ENCODE results near the gene CTIF.
"Not testable (repeated sequence)": the region's sequence is repeated elsewhere in the genome, so short reads cannot be mapped to it uniquely, and the experiment has no call there.

Gene CTIF

GRCh38 chr18:48649231-48649630 lies 110.4 kb downstream of the CTIF start:
- DNase-seq: no peak

GRCh38 chr18:48654591-48654990 lies 115.8 kb downstream of the CTIF start:
- not testable (repeated sequence) for DNase-seq

DNA sequence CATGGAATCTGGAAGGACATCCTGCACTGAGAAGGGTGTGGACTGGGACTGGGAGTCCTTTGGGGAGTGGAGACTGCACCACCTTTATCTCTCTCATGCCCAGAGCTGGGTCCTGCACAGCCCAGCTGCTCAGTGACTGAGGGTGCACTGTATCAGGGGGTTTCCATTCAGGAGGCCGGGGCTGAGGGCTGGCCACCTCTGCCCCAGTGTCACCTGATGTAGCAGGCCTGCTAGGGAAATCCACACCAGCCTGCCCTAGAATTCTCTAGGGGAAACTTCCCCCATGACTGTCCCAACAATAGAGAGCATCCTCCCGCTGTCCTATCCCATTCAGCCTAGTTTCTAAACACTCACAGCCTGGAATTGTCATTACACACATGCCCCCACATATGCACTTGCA lies 116.7 kb downstream of the CTIF start:
- no peak for DNase-seq

- DNase-seq: no peak
Observed at GRCh38 chr18:48656176-48656575, 117.3 kb downstream of the CTIF start.

- no peak for DNase-seq
Observed at GRCh38 chr18:48656582-48656981, 117.8 kb downstream of the CTIF start.

- no peak for DNase-seq
Observed at GRCh38 chr18:48657447-48658120, 118.8 kb downstream of the CTIF start.

DNA sequence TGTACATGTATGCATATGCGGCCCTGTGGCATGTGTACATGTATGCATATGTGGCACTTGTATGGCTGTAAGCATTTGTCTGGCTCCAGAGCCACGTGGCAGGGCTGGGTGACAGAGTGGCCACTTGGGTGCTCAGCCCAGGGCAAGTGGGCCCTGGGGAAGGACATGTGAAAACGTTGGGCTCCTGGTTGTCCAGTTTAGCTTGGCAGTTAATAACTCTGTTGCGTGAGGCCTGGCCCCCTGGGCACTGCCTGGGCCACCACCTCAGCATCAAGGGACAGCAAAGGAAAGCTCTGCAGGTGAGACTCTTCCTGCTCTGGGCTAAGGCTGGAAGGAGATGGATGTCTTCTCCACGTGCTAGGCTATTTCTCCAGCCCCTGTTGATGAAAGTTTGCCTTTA lies 119.9 kb downstream of the CTIF start:
- DNase-seq: no peak

GRCh38 chr18:48659188-48660009 lies 120.6 kb downstream of the CTIF start:
- no peak for DNase-seq

DNA sequence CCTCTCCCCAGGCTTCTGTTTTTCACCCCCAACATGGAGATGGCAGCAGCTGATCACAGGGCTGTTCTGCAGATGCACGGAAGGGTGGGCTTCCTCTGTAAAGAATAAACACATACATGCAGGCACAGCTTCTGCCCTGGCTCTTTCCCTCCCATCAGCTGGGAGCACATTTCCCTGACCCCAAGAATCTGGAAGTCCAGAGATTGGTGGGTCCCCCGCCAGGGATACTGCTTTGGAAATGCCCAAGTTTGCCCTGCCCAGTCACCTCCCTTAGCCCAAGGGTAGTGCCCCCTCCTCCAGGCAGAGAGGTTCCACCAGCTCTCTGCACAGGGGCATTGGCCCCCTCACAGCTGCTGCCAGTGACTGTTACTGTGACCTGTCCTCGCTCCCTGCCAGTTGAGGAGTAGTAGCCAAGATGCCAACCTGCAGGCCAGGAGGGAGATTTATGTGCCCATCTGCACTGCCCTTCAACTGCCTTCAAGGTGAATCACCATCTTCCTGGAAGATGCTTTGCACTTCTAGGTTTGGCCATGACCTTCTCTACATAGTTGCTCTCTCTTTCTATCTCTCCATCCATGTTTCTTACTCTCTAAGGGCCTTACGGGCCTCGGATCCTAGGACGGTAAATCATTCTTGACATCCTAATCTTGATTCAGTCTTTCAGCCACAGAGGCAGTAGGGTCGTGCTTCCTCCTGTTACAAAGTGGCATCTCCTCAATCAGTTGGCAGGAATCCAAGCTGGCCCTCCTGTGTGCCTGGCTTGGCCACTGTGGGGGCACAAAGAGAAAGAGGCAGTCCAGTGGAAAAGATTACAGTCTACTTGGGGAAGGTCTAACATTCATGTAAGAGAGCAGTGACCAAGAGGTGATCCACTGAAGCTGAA lies 121.8 kb downstream of the CTIF start:
- no peak for DNase-seq

- DNase-seq: no peak
Observed at GRCh38 chr18:48661421-48661820, 122.6 kb downstream of the CTIF start.

GRCh38 chr18:48662011-48662661 lies 123.3 kb downstream of the CTIF start:
- DNase-seq: no peak

DNA sequence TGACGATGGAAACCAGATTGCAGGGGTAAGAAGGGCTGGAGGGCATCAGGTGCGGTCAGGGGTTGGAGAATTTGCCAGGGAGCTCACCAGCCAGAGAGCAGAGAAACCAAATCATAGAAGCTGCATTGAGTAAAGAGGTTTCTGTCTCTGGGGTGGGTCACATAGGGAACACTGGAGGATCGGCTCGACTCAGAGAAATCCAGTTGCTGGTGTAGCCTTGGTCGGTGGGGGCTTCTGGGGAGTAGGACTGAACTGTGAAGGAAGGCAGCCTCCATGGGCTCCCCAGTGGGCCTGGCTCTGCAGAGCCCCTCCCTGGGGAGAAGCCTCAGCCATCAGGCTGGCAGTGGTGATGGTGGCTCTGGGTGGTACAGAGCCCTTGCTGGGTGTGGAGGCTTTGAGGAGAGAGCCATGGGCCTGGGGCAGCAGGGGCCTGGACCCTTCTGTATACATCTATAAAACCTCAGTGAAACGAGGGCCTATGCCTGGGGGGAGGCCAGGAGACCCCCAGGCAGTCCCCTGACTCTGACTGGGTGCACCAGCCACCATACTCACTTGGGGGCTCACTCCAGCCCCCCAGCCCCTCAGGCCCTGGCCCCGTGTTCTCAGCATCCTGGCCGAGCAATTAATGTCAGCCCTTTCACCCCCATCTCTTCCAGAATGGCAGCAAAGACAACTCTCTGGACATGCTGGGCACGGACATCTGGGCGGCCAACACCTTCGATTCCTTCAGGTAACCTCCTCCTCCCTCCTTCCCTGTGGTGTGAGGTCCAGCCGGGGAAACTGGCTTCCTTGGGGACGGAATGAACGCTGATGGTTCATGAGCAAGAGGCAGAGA lies 124.5 kb downstream of the CTIF start:
- DNase-seq: no peak

DNA sequence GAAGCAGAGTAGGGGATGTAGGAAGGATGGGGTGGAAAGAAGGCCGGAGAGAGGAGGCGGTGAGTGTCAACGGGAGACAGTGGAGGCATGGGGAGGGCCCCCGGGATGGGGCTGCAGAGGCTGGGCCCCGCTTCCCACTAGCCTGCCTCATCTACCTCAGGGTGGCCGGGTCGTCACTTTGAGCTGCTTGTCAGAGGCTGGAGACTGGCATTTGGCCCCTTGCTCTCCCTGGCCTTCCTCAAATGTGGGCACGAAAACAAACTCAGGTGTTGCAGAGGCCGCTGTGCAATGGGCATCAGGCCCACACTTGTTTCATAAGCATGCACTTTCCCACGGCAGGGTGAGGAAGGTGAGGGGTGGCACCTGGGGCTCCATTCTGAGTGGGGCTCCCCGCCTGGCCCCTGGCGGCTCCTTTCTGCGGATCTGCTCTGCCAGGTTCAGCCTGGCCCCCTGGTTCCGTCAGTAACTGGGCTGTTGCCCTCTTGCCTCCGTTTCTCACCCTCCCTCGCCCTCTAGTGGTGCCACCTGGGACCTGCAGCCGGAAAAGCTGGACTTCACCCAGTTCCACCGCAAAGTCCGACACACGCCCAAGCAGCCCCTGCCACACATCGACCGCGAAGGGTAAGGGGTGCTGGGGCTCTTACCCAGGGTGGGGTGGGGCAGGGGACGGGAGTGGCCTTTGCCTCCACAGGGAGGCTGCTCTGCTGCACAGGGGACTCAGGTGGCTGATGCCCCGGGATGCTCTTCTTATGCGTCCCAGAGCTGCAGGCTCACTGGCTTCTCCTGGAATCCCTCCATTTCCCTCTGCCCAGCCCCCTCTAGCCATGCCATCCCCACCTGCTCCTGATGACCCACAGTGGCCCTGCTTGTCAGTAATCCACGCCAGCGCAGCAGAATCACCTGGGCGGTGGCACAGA lies 125.4 kb downstream of the CTIF start:
- no peak for DNase-seq

- no peak for DNase-seq
Observed at GRCh38 chr18:48665654-48666053, 126.8 kb downstream of the CTIF start.

GRCh38 chr18:48666613-48667012 lies 127.8 kb downstream of the CTIF start:
- DNase-seq: no peak

DNA sequence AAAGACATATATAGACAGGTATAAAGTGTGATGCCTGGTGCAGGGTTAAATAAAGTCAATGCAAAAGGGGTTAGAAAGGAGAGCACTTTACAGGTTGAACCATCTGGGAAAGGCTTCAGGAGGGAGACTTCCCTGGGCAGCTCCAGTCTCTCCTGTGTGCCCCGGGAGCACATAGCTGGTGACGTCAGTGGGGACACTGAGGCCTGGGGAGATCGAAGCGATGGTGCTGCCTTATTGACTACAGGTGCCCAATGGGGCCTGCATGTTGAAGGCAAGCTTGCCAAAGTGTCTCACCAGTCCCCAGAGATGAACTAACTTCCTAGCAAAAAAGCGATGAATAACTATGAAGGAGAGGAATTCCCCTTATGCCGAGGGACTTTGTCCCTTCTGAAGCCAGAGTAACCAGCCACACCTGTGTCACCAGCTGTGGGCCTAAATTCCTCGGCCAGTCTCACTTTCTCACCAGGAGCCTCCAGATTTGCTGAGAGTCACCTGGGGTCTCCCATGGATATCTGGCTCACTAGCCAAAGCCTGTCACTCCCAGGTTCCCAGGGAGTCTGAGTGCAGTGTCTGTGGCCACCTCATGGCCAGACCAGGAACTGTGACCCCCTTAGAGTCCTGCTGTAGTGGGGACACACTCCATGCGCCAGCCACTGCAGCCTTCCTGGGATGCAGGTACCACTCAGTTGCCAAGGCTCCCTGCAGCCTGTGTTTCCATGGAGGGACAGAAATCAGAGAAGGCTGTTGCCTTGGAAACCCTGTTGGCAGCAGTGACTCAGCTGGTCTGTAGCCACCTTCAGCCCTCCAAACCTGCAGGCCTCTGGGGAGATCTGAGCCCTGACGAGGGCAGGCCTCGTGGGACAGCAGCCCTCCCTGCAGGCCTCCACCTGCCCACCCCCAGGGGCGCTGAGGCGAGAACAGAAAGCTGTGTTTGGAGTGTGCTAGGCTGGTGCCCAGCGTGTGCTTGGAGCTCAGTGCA lies 128.7 kb downstream of the CTIF start:
- peak; percentile 73 for DNase-seq

GRCh38 chr18:48668466-48669179 lies 129.8 kb downstream of the CTIF start:
- DNase-seq: no peak

GRCh38 chr18:48669180-48669675 lies 130.4 kb downstream of the CTIF start:
- DNase-seq: no peak
